Measurements from ENCODE around the gene CAST.

CAST gene

GRCh38 chr5:96763026-96763425 lies 100.8 kb downstream of the CAST start:
- Mint-ChIP-seq H3K36me3 (peaks cover 13% of the 10 kb centered on the region), H3K27ac (no peak overlapping the region), H3K4me3 (no peak overlapping the region), H3K9me3 (no peaks in the 10 kb centered on the region), H3K27me3 (no peaks in the 10 kb centered on the region), H3K4me1 (no peaks in the 10 kb centered on the region)
- DNase-seq (ENCODE audit: low spot score in 2 of 2) (no peak), ATAC-seq (ENCODE audit: low read depth) (no peak)

GRCh38 chr5:96765043-96765442 lies 102.9 kb downstream of the CAST start:
- H3K27me3 Mint-ChIP-seq: no peaks in the 10 kb centered on the region
- ATAC-seq (ENCODE audit: low read depth) (no peak), DNase-seq (ENCODE audit: low spot score in 2 of 2) (no peak)
- no peak overlapping the region for H3K4me3 Mint-ChIP-seq
- no peaks in the 10 kb centered on the region for H3K4me1 Mint-ChIP-seq
- no peaks in the 10 kb centered on the region for H3K9me3 Mint-ChIP-seq
- H3K27ac Mint-ChIP-seq: peak overlapping the region; percentile 49
- H3K36me3 Mint-ChIP-seq: peaks cover 27% of the 10 kb centered on the region

- DNase-seq (ENCODE audit: low spot score in 2 of 2): no peak
- Mint-ChIP-seq H3K4me3 (no peak overlapping the region), H3K36me3 (peaks cover 27% of the 10 kb centered on the region), H3K4me1 (no peaks in the 10 kb centered on the region), H3K27ac (peak overlapping the region; percentile 76), H3K9me3 (no peaks in the 10 kb centered on the region), H3K27me3 (no peaks in the 10 kb centered on the region)
- no peak for ATAC-seq (ENCODE audit: low read depth)
Measured at GRCh38 chr5:96768708-96769251, 106.6 kb downstream of the CAST start.

GRCh38 chr5:96771395-96771794 lies 109.2 kb downstream of the CAST start:
- Mint-ChIP-seq H3K4me3 (no peak overlapping the region), H3K9me3 (no peaks in the 10 kb centered on the region), H3K27me3 (no peaks in the 10 kb centered on the region), H3K4me1 (no peaks in the 10 kb centered on the region), H3K27ac (peak overlapping the region; percentile 76), H3K36me3 (peaks cover 31% of the 10 kb centered on the region)
- ATAC-seq (ENCODE audit: low read depth): no peak
- DNase-seq (ENCODE audit: low spot score in 2 of 2): no peak

- no peak for DNase-seq (ENCODE audit: low spot score in 2 of 2)
- Mint-ChIP-seq H3K9me3 (no peaks in the 10 kb centered on the region), H3K27me3 (no peaks in the 10 kb centered on the region), H3K27ac (peak overlapping the region; percentile 76), H3K4me3 (no peak overlapping the region), H3K36me3 (peaks cover 29% of the 10 kb centered on the region), H3K4me1 (no peaks in the 10 kb centered on the region)
- ATAC-seq (ENCODE audit: low read depth): no peak
Measured at GRCh38 chr5:96772111-96772510, 109.9 kb downstream of the CAST start.

- Mint-ChIP-seq H3K9me3 (no peaks in the 10 kb centered on the region), H3K36me3 (peaks cover 33% of the 10 kb centered on the region), H3K27me3 (no peaks in the 10 kb centered on the region), H3K27ac (no peak overlapping the region), H3K4me1 (no peaks in the 10 kb centered on the region), H3K4me3 (no peak overlapping the region)
- ATAC-seq (ENCODE audit: low read depth) (no peak), DNase-seq (ENCODE audit: low spot score in 2 of 2) (no peak)
Measured at GRCh38 chr5:96772542-96772941, 110.4 kb downstream of the CAST start.

- peaks cover 32% of the 10 kb centered on the region for H3K36me3 Mint-ChIP-seq
Measured at GRCh38 chr5:96775050-96775449, 112.9 kb downstream of the CAST start.

GRCh38 chr5:96775689-96776088 lies 113.5 kb downstream of the CAST start:
- no peaks in the 10 kb centered on the region for H3K4me1 Mint-ChIP-seq

More at GRCh38 chr5:96775050-96775449, 112.9 kb downstream of the CAST start:
- DNase-seq (ENCODE audit: low spot score in 2 of 2) (no peak), ATAC-seq (ENCODE audit: low read depth) (no peak)
- H3K4me3 Mint-ChIP-seq: no peak overlapping the region
- H3K9me3 Mint-ChIP-seq: no peaks in the 10 kb centered on the region
- peak overlapping the region; percentile 33 for H3K27ac Mint-ChIP-seq
- H3K27me3 Mint-ChIP-seq: no peaks in the 10 kb centered on the region
- no peaks in the 10 kb centered on the region for H3K4me1 Mint-ChIP-seq

GRCh38 chr5:96776621-96777020 lies 114.4 kb downstream of the CAST start:
- Mint-ChIP-seq H3K4me3 (no peak overlapping the region), H3K36me3 (peaks cover 30% of the 10 kb centered on the region), H3K27ac (no peak overlapping the region), H3K4me1 (no peaks in the 10 kb centered on the region), H3K27me3 (no peaks in the 10 kb centered on the region), H3K9me3 (no peaks in the 10 kb centered on the region)
- ATAC-seq (ENCODE audit: low read depth) (no peak), DNase-seq (ENCODE audit: low spot score in 2 of 2) (no peak)

More at GRCh38 chr5:96775689-96776088, 113.5 kb downstream of the CAST start:
- no peak for DNase-seq (ENCODE audit: low spot score in 2 of 2)
- Mint-ChIP-seq H3K4me3 (no peak overlapping the region), H3K36me3 (peaks cover 29% of the 10 kb centered on the region), H3K27ac (peak overlapping the region; percentile 33), H3K9me3 (no peaks in the 10 kb centered on the region), H3K27me3 (no peaks in the 10 kb centered on the region)
- no peak for ATAC-seq (ENCODE audit: low read depth)

GRCh38 chr5:96778409-96778808 lies 116.2 kb downstream of the CAST start:
- Mint-ChIP-seq H3K4me1 (no peaks in the 10 kb centered on the region), H3K27me3 (no peaks in the 10 kb centered on the region), H3K27ac (peak overlapping the region; percentile 2), H3K9me3 (no peaks in the 10 kb centered on the region), H3K36me3 (peaks cover 34% of the 10 kb centered on the region), H3K4me3 (no peak overlapping the region)
- ATAC-seq (ENCODE audit: low read depth): no peak
- DNase-seq (ENCODE audit: low spot score in 2 of 2): no peak

GRCh38 chr5:96780626-96781025 lies 118.5 kb downstream of the CAST start:
- Mint-ChIP-seq H3K4me1 (no peaks in the 10 kb centered on the region), H3K27ac (peak overlapping the region; percentile 9), H3K9me3 (no peaks in the 10 kb centered on the region), H3K4me3 (no peak overlapping the region), H3K27me3 (no peaks in the 10 kb centered on the region), H3K36me3 (peaks cover 40% of the 10 kb centered on the region)
- no peak for DNase-seq (ENCODE audit: low spot score in 2 of 2)
- no peak for ATAC-seq (ENCODE audit: low read depth)

GRCh38 chr5:96781031-96781971 lies 119.1 kb downstream of the CAST start:
- Mint-ChIP-seq H3K27ac (peak overlapping the region; percentile 9), H3K4me1 (no peaks in the 10 kb centered on the region), H3K27me3 (no peaks in the 10 kb centered on the region), H3K36me3 (peaks cover 40% of the 10 kb centered on the region), H3K9me3 (no peaks in the 10 kb centered on the region), H3K4me3 (no peak overlapping the region)
- DNase-seq (ENCODE audit: low spot score in 2 of 2) (no peak), ATAC-seq (ENCODE audit: low read depth) (no peak)

GRCh38 chr5:96783326-96783725 lies 121.2 kb downstream of the CAST start:
- H3K36me3 Mint-ChIP-seq: peaks cover 31% of the 10 kb centered on the region
- H3K27me3 Mint-ChIP-seq: no peaks in the 10 kb centered on the region
- no peak overlapping the region for H3K4me3 Mint-ChIP-seq
- H3K4me1 Mint-ChIP-seq: no peaks in the 10 kb centered on the region
- no peak overlapping the region for H3K27ac Mint-ChIP-seq
- ATAC-seq (ENCODE audit: low read depth) (no peak), DNase-seq (ENCODE audit: low spot score in 2 of 2) (no peak)
- H3K9me3 Mint-ChIP-seq: no peaks in the 10 kb centered on the region

GRCh38 chr5:96785326-96786109 lies 123.3 kb downstream of the CAST start:
- ATAC-seq (ENCODE audit: low read depth): no peak
- H3K4me3 Mint-ChIP-seq: no peak overlapping the region
- no peak for DNase-seq (ENCODE audit: low spot score in 2 of 2)
- no peaks in the 10 kb centered on the region for H3K27me3 Mint-ChIP-seq
- H3K9me3 Mint-ChIP-seq: no peaks in the 10 kb centered on the region
- no peaks in the 10 kb centered on the region for H3K4me1 Mint-ChIP-seq
- peaks cover 31% of the 10 kb centered on the region for H3K36me3 Mint-ChIP-seq
- H3K27ac Mint-ChIP-seq: peak overlapping the region; percentile 55

All from memory B cell (primary cell).